ENCODE data around the gene ATP2B2.

DNA sequence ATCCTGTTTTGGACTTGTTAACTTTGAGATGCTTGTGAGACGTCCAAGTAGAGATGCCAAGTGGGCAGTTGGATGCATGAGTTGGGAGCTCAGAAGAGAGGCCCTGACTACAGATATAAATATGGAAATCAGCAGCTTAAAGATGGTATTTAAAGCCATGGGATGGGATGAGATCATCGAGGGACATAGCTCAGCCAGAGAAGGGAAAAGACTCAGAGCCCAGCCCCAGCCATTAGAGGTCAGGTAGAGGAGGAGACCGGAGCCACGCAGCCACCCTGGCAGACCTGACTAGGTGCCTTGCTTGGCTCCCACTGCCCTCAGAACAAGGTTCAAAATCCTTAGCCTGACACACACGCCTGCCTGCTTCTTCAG, 31.1 kb downstream of the ATP2B2 start:
- TF ChIP-seq, protein P1, sequence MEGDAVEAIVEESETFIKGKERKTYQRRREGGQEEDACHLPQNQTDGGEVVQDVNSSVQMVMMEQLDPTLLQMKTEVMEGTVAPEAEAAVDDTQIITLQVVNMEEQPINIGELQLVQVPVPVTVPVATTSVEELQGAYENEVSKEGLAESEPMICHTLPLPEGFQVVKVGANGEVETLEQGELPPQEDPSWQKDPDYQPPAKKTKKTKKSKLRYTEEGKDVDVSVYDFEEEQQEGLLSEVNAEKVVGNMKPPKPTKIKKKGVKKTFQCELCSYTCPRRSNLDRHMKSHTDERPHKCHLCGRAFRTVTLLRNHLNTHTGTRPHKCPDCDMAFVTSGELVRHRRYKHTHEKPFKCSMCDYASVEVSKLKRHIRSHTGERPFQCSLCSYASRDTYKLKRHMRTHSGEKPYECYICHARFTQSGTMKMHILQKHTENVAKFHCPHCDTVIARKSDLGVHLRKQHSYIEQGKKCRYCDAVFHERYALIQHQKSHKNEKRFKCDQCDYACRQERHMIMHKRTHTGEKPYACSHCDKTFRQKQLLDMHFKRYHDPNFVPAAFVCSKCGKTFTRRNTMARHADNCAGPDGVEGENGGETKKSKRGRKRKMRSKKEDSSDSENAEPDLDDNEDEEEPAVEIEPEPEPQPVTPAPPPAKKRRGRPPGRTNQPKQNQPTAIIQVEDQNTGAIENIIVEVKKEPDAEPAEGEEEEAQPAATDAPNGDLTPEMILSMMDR (IDR thresholded peaks at IDR 0.05 in 2 of 3, conservative IDR thresholded peaks at IDR 0.05 in 1 of 3; ENCODE audit: insufficient read depth in 2 of 3, low read depth in 1 of 3, low read length in 3 of 3) = no peak
- TF ChIP-seq ZFPM2 (CRISPR knock-in tag; IDR thresholded peaks at IDR 0.05) = no peak
- TF ChIP-seq KLF6 (CRISPR knock-in tag; IDR thresholded peaks at IDR 0.05; ENCODE audit: borderline replicate concordance) = no peak
- TF ChIP-seq POLR2A (conservative IDR thresholded peaks at IDR 0.05) = no peak
- TF ChIP-seq PHF21A (IDR thresholded peaks at IDR 0.05; ENCODE audit: borderline replicate concordance, low read depth) = no peak
- TF ChIP-seq, protein P2, sequence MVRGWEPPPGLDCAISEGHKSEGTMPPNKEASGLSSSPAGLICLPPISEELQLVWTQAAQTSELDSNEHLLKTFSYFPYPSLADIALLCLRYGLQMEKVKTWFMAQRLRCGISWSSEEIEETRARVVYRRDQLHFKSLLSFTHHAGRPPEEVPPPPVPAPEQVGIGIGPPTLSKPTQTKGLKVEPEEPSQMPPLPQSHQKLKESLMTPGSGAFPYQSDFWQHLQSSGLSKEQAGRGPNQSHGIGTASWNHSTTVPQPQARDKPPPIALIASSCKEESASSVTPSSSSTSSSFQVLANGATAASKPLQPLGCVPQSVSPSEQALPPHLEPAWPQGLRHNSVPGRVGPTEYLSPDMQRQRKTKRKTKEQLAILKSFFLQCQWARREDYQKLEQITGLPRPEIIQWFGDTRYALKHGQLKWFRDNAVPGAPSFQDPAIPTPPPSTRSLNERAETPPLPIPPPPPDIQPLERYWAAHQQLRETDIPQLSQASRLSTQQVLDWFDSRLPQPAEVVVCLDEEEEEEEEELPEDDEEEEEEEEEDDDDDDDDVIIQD (CRISPR knock-in tag; IDR thresholded peaks at IDR 0.05) = no peak
- TF ChIP-seq, protein P3, sequence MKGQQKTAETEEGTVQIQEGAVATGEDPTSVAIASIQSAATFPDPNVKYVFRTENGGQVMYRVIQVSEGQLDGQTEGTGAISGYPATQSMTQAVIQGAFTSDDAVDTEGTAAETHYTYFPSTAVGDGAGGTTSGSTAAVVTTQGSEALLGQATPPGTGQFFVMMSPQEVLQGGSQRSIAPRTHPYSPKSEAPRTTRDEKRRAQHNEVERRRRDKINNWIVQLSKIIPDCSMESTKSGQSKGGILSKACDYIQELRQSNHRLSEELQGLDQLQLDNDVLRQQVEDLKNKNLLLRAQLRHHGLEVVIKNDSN (CRISPR knock-in tag; IDR thresholded peaks at IDR 0.05) = no peak
- TF ChIP-seq, protein P4, sequence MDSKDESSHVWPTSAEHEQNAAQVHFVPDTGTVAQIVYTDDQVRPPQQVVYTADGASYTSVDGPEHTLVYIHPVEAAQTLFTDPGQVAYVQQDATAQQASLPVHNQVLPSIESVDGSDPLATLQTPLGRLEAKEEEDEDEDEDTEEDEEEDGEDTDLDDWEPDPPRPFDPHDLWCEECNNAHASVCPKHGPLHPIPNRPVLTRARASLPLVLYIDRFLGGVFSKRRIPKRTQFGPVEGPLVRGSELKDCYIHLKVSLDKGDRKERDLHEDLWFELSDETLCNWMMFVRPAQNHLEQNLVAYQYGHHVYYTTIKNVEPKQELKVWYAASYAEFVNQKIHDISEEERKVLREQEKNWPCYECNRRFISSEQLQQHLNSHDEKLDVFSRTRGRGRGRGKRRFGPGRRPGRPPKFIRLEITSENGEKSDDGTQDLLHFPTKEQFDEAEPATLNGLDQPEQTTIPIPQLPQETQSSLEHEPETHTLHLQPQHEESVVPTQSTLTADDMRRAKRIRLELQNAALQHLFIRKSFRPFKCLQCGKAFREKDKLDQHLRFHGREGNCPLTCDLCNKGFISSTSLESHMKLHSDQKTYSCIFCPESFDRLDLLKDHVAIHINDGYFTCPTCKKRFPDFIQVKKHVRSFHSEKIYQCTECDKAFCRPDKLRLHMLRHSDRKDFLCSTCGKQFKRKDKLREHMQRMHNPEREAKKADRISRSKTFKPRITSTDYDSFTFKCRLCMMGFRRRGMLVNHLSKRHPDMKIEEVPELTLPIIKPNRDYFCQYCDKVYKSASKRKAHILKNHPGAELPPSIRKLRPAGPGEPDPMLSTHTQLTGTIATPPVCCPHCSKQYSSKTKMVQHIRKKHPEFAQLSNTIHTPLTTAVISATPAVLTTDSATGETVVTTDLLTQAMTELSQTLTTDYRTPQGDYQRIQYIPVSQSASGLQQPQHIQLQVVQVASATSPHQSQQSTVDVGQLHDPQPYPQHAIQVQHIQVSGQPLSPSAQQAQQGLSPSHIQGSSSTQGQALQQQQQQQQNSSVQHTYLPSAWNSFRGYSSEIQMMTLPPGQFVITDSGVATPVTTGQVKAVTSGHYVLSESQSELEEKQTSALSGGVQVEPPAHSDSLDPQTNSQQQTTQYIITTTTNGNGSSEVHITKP (IDR thresholded peaks at IDR 0.05; ENCODE audit: partially characterized antibody) = no peak
- no peak for TF ChIP-seq HOXB6 (CRISPR knock-in tag; IDR thresholded peaks at IDR 0.05; ENCODE audit: borderline replicate concordance)
- TF ChIP-seq EZH2 (IDR thresholded peaks at IDR 0.05; ENCODE audit: borderline replicate concordance, low read depth, low read length) = no peak
- TF ChIP-seq PCBP2 (IDR thresholded peaks at IDR 0.05; ENCODE audit: low read depth, low read length, poor library complexity, severe bottlenecking) = no peak
- TF ChIP-seq RAD51 (IDR thresholded peaks at IDR 0.05; ENCODE audit: borderline replicate concordance, low read depth) = no peak
- TF ChIP-seq EGR1 (conservative IDR thresholded peaks at IDR 0.05) = no peak
